SK-N-SH (cell line): ENCODE data around the gene NEDD1.

Experiments
- CHD2 ChIP-seq: fragments of 150-350 bp; IDR thresholded peaks from 2 replicates; pipeline ENCODE4 v1.6.1; 2018; ENCODE audit warnings: low read length; ENCODE audit not compliant: partially characterized antibody
- EZH2phosphoT487 ChIP-seq: fragments of 200-600 bp; sonication (generic); IDR thresholded peaks from 2 replicates; pipeline ENCODE4 v1.6.1; 2017; ENCODE audit warnings: low read depth, mixed run types, mild to moderate bottlenecking, antibody characterized with exemption, moderate library complexity, borderline replicate concordance
- JUND ChIP-seq: IDR thresholded peaks from 2 replicates; pipeline ENCODE4 v1.4.0; 2012
- TAF1 ChIP-seq: IDR thresholded peaks from 2 replicates; pipeline ENCODE4 v1.6.1; 2012; ENCODE audit warnings: low read depth, mild to moderate bottlenecking, low read length, moderate library complexity, borderline replicate concordance
- TCF12 ChIP-seq: IDR thresholded peaks from 2 replicates; pipeline ENCODE4 v1.4.0; 2012
- TF ChIP-seq, protein P1 (sequence below): fragments of 200-600 bp; sonication (generic); IDR thresholded peaks from 2 replicates; pipeline ENCODE4 v1.6.1; 2017; ENCODE audit warnings: antibody characterized with exemption, mild to moderate bottlenecking, moderate library complexity
- TF ChIP-seq, protein P2 (sequence below): fragments of 150-350 bp; IDR thresholded peaks from 2 replicates; pipeline ENCODE4 v1.6.1; 2017; ENCODE audit warnings: antibody characterized with exemption, low read length, low read depth, borderline replicate concordance
- TF ChIP-seq, protein P3 (sequence below): IDR thresholded peaks from 2 replicates; pipeline ENCODE4 v1.6.1; 2012; ENCODE audit warnings: mild to moderate bottlenecking, low read depth, low read length, moderate library complexity

DNA sequence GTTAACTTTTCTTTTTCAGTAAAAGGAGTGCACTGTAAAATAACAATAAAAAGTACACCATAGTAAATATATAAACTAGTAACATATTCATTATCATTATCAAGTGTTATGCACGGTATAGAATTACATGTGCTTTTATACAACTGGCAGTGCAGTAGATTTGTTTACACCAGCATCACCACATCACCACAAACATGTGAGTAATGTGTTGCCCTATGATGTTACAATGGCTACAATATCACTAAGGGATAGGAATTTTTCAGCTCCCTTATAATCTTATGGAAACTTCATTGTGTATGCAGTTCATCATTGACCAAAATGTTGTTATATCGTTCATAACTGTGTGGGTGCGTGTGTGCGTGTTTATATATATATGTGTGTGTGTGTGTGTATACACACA is 23.5 kb upstream of the NEDD1 start:
- TF ChIP-seq TCF12 (no peak), TAF1 (no peak), EZH2phosphoT487 (no peak), JUND (no peak), CHD2 (no peak)
- TF ChIP-seq, protein P1, sequence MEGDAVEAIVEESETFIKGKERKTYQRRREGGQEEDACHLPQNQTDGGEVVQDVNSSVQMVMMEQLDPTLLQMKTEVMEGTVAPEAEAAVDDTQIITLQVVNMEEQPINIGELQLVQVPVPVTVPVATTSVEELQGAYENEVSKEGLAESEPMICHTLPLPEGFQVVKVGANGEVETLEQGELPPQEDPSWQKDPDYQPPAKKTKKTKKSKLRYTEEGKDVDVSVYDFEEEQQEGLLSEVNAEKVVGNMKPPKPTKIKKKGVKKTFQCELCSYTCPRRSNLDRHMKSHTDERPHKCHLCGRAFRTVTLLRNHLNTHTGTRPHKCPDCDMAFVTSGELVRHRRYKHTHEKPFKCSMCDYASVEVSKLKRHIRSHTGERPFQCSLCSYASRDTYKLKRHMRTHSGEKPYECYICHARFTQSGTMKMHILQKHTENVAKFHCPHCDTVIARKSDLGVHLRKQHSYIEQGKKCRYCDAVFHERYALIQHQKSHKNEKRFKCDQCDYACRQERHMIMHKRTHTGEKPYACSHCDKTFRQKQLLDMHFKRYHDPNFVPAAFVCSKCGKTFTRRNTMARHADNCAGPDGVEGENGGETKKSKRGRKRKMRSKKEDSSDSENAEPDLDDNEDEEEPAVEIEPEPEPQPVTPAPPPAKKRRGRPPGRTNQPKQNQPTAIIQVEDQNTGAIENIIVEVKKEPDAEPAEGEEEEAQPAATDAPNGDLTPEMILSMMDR: no peak
- TF ChIP-seq, protein P2, sequence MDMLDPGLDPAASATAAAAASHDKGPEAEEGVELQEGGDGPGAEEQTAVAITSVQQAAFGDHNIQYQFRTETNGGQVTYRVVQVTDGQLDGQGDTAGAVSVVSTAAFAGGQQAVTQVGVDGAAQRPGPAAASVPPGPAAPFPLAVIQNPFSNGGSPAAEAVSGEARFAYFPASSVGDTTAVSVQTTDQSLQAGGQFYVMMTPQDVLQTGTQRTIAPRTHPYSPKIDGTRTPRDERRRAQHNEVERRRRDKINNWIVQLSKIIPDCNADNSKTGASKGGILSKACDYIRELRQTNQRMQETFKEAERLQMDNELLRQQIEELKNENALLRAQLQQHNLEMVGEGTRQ: no peak
- TF ChIP-seq, protein P3, sequence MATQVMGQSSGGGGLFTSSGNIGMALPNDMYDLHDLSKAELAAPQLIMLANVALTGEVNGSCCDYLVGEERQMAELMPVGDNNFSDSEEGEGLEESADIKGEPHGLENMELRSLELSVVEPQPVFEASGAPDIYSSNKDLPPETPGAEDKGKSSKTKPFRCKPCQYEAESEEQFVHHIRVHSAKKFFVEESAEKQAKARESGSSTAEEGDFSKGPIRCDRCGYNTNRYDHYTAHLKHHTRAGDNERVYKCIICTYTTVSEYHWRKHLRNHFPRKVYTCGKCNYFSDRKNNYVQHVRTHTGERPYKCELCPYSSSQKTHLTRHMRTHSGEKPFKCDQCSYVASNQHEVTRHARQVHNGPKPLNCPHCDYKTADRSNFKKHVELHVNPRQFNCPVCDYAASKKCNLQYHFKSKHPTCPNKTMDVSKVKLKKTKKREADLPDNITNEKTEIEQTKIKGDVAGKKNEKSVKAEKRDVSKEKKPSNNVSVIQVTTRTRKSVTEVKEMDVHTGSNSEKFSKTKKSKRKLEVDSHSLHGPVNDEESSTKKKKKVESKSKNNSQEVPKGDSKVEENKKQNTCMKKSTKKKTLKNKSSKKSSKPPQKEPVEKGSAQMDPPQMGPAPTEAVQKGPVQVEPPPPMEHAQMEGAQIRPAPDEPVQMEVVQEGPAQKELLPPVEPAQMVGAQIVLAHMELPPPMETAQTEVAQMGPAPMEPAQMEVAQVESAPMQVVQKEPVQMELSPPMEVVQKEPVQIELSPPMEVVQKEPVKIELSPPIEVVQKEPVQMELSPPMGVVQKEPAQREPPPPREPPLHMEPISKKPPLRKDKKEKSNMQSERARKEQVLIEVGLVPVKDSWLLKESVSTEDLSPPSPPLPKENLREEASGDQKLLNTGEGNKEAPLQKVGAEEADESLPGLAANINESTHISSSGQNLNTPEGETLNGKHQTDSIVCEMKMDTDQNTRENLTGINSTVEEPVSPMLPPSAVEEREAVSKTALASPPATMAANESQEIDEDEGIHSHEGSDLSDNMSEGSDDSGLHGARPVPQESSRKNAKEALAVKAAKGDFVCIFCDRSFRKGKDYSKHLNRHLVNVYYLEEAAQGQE: no peak
